ENCODE measurements around the gene VPS16.

The VPS16 gene

GRCh38 chr20:2840967-2841531 lies 504 bp downstream of the VPS16 start:
- peak overlapping the region; percentile 85 for H3K4me3 ChIP-seq (ENCODE audit: low read depth, low read length)
- TF ChIP-seq MAX (IDR thresholded peaks at IDR 0.05; ENCODE audit: low read depth, low read length) (no peak), CTCF (IDR thresholded peaks at IDR 0.05; ENCODE audit: low read depth, low read length) (no peak), MYC (IDR thresholded peaks at IDR 0.05; ENCODE audit: low read depth, low read length) (no peak), POLR2A (IDR thresholded peaks at IDR 0.05; ENCODE audit: extremely low read depth, insufficient read length) (no peak)
- peak; percentile 67 for DNase-seq (ENCODE audit: low read depth)

- DNase-seq (ENCODE audit: low read depth) = peak; percentile 77
- no peak overlapping the region for H3K4me3 ChIP-seq (ENCODE audit: low read depth, low read length)
- TF ChIP-seq CTCF (IDR thresholded peaks at IDR 0.05; ENCODE audit: low read depth, low read length) = no peak
- no peak for TF ChIP-seq MYC (IDR thresholded peaks at IDR 0.05; ENCODE audit: low read depth, low read length)
- TF ChIP-seq MAX (IDR thresholded peaks at IDR 0.05; ENCODE audit: low read depth, low read length) = no peak
- TF ChIP-seq POLR2A (IDR thresholded peaks at IDR 0.05; ENCODE audit: extremely low read depth, insufficient read length) = no peak
These were observed 5.1 kb downstream of the VPS16 start for GRCh38 chr20:2845607-2846006.

GRCh38 chr20:2846698-2847097 lies 6.2 kb downstream of the VPS16 start:
- DNase-seq (ENCODE audit: low read depth) = no peak
- no peak overlapping the region for H3K4me3 ChIP-seq (ENCODE audit: low read depth, low read length)
- no peak for TF ChIP-seq MAX (IDR thresholded peaks at IDR 0.05; ENCODE audit: low read depth, low read length)
- no peak for TF ChIP-seq POLR2A (IDR thresholded peaks at IDR 0.05; ENCODE audit: extremely low read depth, insufficient read length)

GRCh38 chr20:2847802-2848201 lies 7.3 kb downstream of the VPS16 start:
- TF ChIP-seq CTCF (IDR thresholded peaks at IDR 0.05; ENCODE audit: low read depth, low read length) (no peak), POLR2A (IDR thresholded peaks at IDR 0.05; ENCODE audit: extremely low read depth, insufficient read length) (no peak), MAX (IDR thresholded peaks at IDR 0.05; ENCODE audit: low read depth, low read length) (no peak), MYC (IDR thresholded peaks at IDR 0.05; ENCODE audit: low read depth, low read length) (no peak)
- no peak overlapping the region for H3K4me3 ChIP-seq (ENCODE audit: low read depth, low read length)

GRCh38 chr20:2849529-2849928 lies 9.0 kb downstream of the VPS16 start:
- H3K4me3 ChIP-seq (ENCODE audit: low read depth, low read length) = no peak overlapping the region
- DNase-seq (ENCODE audit: low read depth) = no peak
- TF ChIP-seq MAX (IDR thresholded peaks at IDR 0.05; ENCODE audit: low read depth, low read length) = no peak
- TF ChIP-seq POLR2A (IDR thresholded peaks at IDR 0.05; ENCODE audit: extremely low read depth, insufficient read length) = no peak
- no peak for TF ChIP-seq CTCF (IDR thresholded peaks at IDR 0.05; ENCODE audit: low read depth, low read length)
- TF ChIP-seq MYC (IDR thresholded peaks at IDR 0.05; ENCODE audit: low read depth, low read length) = no peak

More at GRCh38 chr20:2847802-2848201, 7.3 kb downstream of the VPS16 start:
- DNase-seq (ENCODE audit: low read depth) = no peak

- DNase-seq (ENCODE audit: low read depth) = no peak
These were observed 10.5 kb downstream of the VPS16 start for GRCh38 chr20:2851086-2851485.

More at GRCh38 chr20:2851086-2851485, 10.5 kb downstream of the VPS16 start:
- no peak overlapping the region for H3K4me3 ChIP-seq (ENCODE audit: low read depth, low read length)
- TF ChIP-seq CTCF (IDR thresholded peaks at IDR 0.05; ENCODE audit: low read depth, low read length) (no peak), POLR2A (IDR thresholded peaks at IDR 0.05; ENCODE audit: extremely low read depth, insufficient read length) (no peak)
